Mesendoderm (in vitro differentiated cells): ENCODE measurements around the gene FCER2.
A peak's percentile ranks its signal among the peaks of the same experiment; 100 is the strongest.

Source experiments
- DNase-seq: peaks from one replicate; pipeline ENCODE4 v3.0.0; 2013
- H2AK5ac ChIP-seq: 2 replicates; pipeline ENCODE4 v1.6.1; 2013; ENCODE audit warnings: low read length, inconsistent platforms
- H2BK120ac ChIP-seq: 2 replicates; pipeline ENCODE4 v1.6.1; 2013; ENCODE audit warnings: low read depth, mild to moderate bottlenecking, low read length, moderate library complexity, mixed read lengths
- H2BK15ac ChIP-seq: replicated peaks from 2 replicates; pipeline ENCODE4 v1.6.1; 2013; ENCODE audit warnings: low read depth, mild to moderate bottlenecking, moderate library complexity
- H2BK5ac ChIP-seq: 2 replicates; pipeline ENCODE4 v1.6.1; 2013; ENCODE audit warnings: low read length, inconsistent platforms
- H3K18ac ChIP-seq: 2 replicates; pipeline ENCODE4 v1.6.1; 2013; ENCODE audit warnings: mild to moderate bottlenecking, low read length, mixed read lengths
- H3K23ac ChIP-seq: one replicate; pipeline ENCODE4 v1.6.1; 2013; ENCODE audit warnings: low read length
- H3K27ac ChIP-seq: 2 replicates; pipeline ENCODE4 v1.5.1; 2013; ENCODE audit warnings: low read depth, mild to moderate bottlenecking, inconsistent platforms, low read length, moderate library complexity
- H3K27me3 ChIP-seq: 2 replicates; pipeline ENCODE4 v1.6.1; 2013; ENCODE audit warnings: low read length, control low read depth, mild to moderate bottlenecking, inconsistent platforms; ENCODE audit not compliant: insufficient read depth, poor library complexity
- H3K36me3 ChIP-seq: 2 replicates; pipeline ENCODE4 v1.6.1; 2013; ENCODE audit warnings: low read length, inconsistent platforms; ENCODE audit not compliant: control insufficient read depth, insufficient read depth
- H3K4ac ChIP-seq: one replicate; pipeline ENCODE4 v1.6.1; 2013; ENCODE audit warnings: low read depth, mild to moderate bottlenecking, low read length, moderate library complexity
- H3K4me1 ChIP-seq: 2 replicates; pipeline ENCODE4 v1.6.1; 2013; ENCODE audit warnings: low read depth, low read length, inconsistent platforms; ENCODE audit not compliant: control insufficient read depth
- H3K4me2 ChIP-seq: 2 replicates; pipeline ENCODE4 v1.6.1; 2013; ENCODE audit warnings: low read length
- H3K4me3 ChIP-seq: 2 replicates; pipeline ENCODE4 v1.5.1; 2013; ENCODE audit warnings: mild to moderate bottlenecking, low read length
- H3K56ac ChIP-seq: one replicate; pipeline ENCODE4 v1.6.1; 2013; ENCODE audit warnings: low read length
- H3K79me1 ChIP-seq: 2 replicates; pipeline ENCODE4 v1.6.1; 2013; ENCODE audit warnings: low read length, inconsistent platforms
- H3K79me2 ChIP-seq: 2 replicates; pipeline ENCODE4 v1.6.1; 2013; ENCODE audit warnings: mild to moderate bottlenecking, low read length; ENCODE audit not compliant: control insufficient read depth, insufficient read depth
- H3K9ac ChIP-seq: 2 replicates; pipeline ENCODE4 v1.6.1; 2013; ENCODE audit warnings: low read length, inconsistent platforms
- H4K5ac ChIP-seq: one replicate; pipeline ENCODE4 v1.6.1; 2013; ENCODE audit warnings: low read length
- H4K8ac ChIP-seq: one replicate; pipeline ENCODE4 v1.6.1; 2013; ENCODE audit warnings: low read depth, mild to moderate bottlenecking, control low read depth, low read length, moderate library complexity
- WGBS: extraction: QIAGEN DNeasy Blood & Tissue Kit; methylation state at CpG from one replicate; pipeline ENCODE4 v1.1.7; 2013; ENCODE audit warnings: low lambda C conversion rate, missing lambda C conversion rate; ENCODE audit not compliant: insufficient coverage; ENCODE audit errors: extremely low coverage; 5-methylcytosine and 5-hydroxymethylcytosine counted together

Gene FCER2

GRCh38 chr19:7668842-7669241 is 33.1 kb downstream of the FCER2 start, which contains the start of gene RETN:
Gene RETN (plus strand): TSS chr19:7669049. CDS start chr19:7669327, 278 bp downstream.
- H4K8ac ChIP-seq = no peak within 1 kb of the TSS
- WGBS = no CpG with 5 or more reads among the region's 9 CpGs
- H2AK5ac ChIP-seq = no peak within 1 kb of the TSS
- H3K79me1 ChIP-seq = no peaks in the 10 kb centered on the region
- H3K9ac ChIP-seq = no peak within 1 kb of the TSS
- no peak within 1 kb of the TSS for H3K23ac ChIP-seq
- no peak within 1 kb of the TSS for H2BK15ac ChIP-seq
- H3K4me3 ChIP-seq = no peak within 1 kb of the TSS
- no peak within 1 kb of the TSS for H3K4ac ChIP-seq
- no peak within 1 kb of the TSS for H3K27ac ChIP-seq
- H2BK5ac ChIP-seq = no peak within 1 kb of the TSS
- H3K79me2 ChIP-seq = no peaks in the 10 kb centered on the region
- DNase-seq = no peak
- no peak within 1 kb of the TSS for H2BK120ac ChIP-seq
- H3K4me1 ChIP-seq = no peaks in the 10 kb centered on the region
- H4K5ac ChIP-seq = no peak within 1 kb of the TSS
- H3K56ac ChIP-seq = no peak within 1 kb of the TSS
- H3K36me3 ChIP-seq = no peaks in the 10 kb centered on the region
- H3K4me2 ChIP-seq = no peak within 1 kb of the TSS
- H3K18ac ChIP-seq = no peak within 1 kb of the TSS
- H3K27me3 ChIP-seq = no peaks in the 10 kb centered on the region

- Histone ChIP-seq H3K56ac (no peak overlapping the region), H2AK5ac (no peak overlapping the region), H3K4me1 (no peaks in the 10 kb centered on the region), H4K8ac (no peak overlapping the region), H3K79me2 (no peaks in the 10 kb centered on the region), H3K4me2 (no peak overlapping the region), H3K9ac (no peak overlapping the region), H2BK15ac (no peak overlapping the region), H3K18ac (no peak overlapping the region), H3K27ac (no peak overlapping the region), H3K23ac (no peak overlapping the region), H3K4me3 (no peak overlapping the region), H3K27me3 (no peaks in the 10 kb centered on the region), H2BK5ac (no peak overlapping the region), H3K4ac (no peak overlapping the region), H3K79me1 (no peaks in the 10 kb centered on the region), H3K36me3 (no peaks in the 10 kb centered on the region), H2BK120ac (no peak overlapping the region), H4K5ac (no peak overlapping the region)
- no CpG with 5 or more reads among the region's 4 CpGs for WGBS
- no peak for DNase-seq
Measured at GRCh38 chr19:7665076-7665475, 36.9 kb downstream of the FCER2 start.

- no peak overlapping the region for H2AK5ac ChIP-seq
- H3K18ac ChIP-seq = no peak overlapping the region
- H2BK120ac ChIP-seq = no peak overlapping the region
- H3K4me1 ChIP-seq = no peaks in the 10 kb centered on the region
- no peak overlapping the region for H2BK15ac ChIP-seq
- no peak overlapping the region for H3K4me2 ChIP-seq
- no peak overlapping the region for H3K9ac ChIP-seq
- H3K27ac ChIP-seq = no peak overlapping the region
- no peak overlapping the region for H3K23ac ChIP-seq
- no peak overlapping the region for H3K4me3 ChIP-seq
- no peak for DNase-seq
- no peaks in the 10 kb centered on the region for H3K36me3 ChIP-seq
- no peaks in the 10 kb centered on the region for H3K79me2 ChIP-seq
- no peak overlapping the region for H4K5ac ChIP-seq
- H3K4ac ChIP-seq = no peak overlapping the region
- no peak overlapping the region for H3K56ac ChIP-seq
- no CpG with 5 or more reads among the region's 7 CpGs for WGBS
- H3K79me1 ChIP-seq = no peaks in the 10 kb centered on the region
- H3K27me3 ChIP-seq = no peaks in the 10 kb centered on the region
- H4K8ac ChIP-seq = no peak overlapping the region
- no peak overlapping the region for H2BK5ac ChIP-seq
Measured at GRCh38 chr19:7663706-7664105, 38.2 kb downstream of the FCER2 start.

GRCh38 chr19:7662657-7663056 is 39.3 kb downstream of the FCER2 start:
- H3K27me3 ChIP-seq = no peaks in the 10 kb centered on the region
- no peak overlapping the region for H4K8ac ChIP-seq
- H3K79me2 ChIP-seq = no peaks in the 10 kb centered on the region
- no peak overlapping the region for H3K23ac ChIP-seq
- H3K18ac ChIP-seq = no peak overlapping the region
- H3K4ac ChIP-seq = no peak overlapping the region
- no peak for DNase-seq
- H2BK120ac ChIP-seq = no peak overlapping the region
- no peak overlapping the region for H3K4me2 ChIP-seq
- H3K36me3 ChIP-seq = no peaks in the 10 kb centered on the region
- WGBS = no CpG with 5 or more reads among the region's 14 CpGs
- no peak overlapping the region for H3K4me3 ChIP-seq
- no peak overlapping the region for H2BK5ac ChIP-seq
- no peak overlapping the region for H2BK15ac ChIP-seq
- H2AK5ac ChIP-seq = no peak overlapping the region
- H3K27ac ChIP-seq = no peak overlapping the region
- H3K9ac ChIP-seq = no peak overlapping the region
- H3K4me1 ChIP-seq = no peaks in the 10 kb centered on the region
- no peak overlapping the region for H4K5ac ChIP-seq
- H3K79me1 ChIP-seq = no peaks in the 10 kb centered on the region
- no peak overlapping the region for H3K56ac ChIP-seq

- H3K27ac ChIP-seq = no peak overlapping the region
- H3K36me3 ChIP-seq = no peaks in the 10 kb centered on the region
- H3K9ac ChIP-seq = no peak overlapping the region
- no peak overlapping the region for H3K56ac ChIP-seq
- H3K4ac ChIP-seq = no peak overlapping the region
- no peak overlapping the region for H3K18ac ChIP-seq
- no peak overlapping the region for H4K8ac ChIP-seq
- H3K23ac ChIP-seq = no peak overlapping the region
- H3K4me1 ChIP-seq = no peaks in the 10 kb centered on the region
- no peak overlapping the region for H2BK120ac ChIP-seq
- no peak for DNase-seq
- no peak overlapping the region for H4K5ac ChIP-seq
- no peaks in the 10 kb centered on the region for H3K79me2 ChIP-seq
- H3K79me1 ChIP-seq = no peaks in the 10 kb centered on the region
- H2AK5ac ChIP-seq = no peak overlapping the region
- no CpG with 5 or more reads among the region's 8 CpGs for WGBS
- no peaks in the 10 kb centered on the region for H3K27me3 ChIP-seq
- no peak overlapping the region for H3K4me3 ChIP-seq
- H2BK5ac ChIP-seq = no peak overlapping the region
- no peak overlapping the region for H2BK15ac ChIP-seq
- no peak overlapping the region for H3K4me2 ChIP-seq
Measured at GRCh38 chr19:7661744-7662538, 40.0 kb downstream of the FCER2 start.

GRCh38 chr19:7658219-7658686 is 43.7 kb downstream of the FCER2 start:
- Histone ChIP-seq H3K79me2 (no peaks in the 10 kb centered on the region), H3K27ac (no peak overlapping the region), H3K4ac (no peak overlapping the region), H3K4me3 (no peak overlapping the region), H3K27me3 (no peaks in the 10 kb centered on the region), H3K36me3 (no peaks in the 10 kb centered on the region), H3K18ac (no peak overlapping the region), H2BK15ac (no peak overlapping the region), H3K9ac (no peak overlapping the region), H3K79me1 (no peaks in the 10 kb centered on the region), H4K8ac (no peak overlapping the region), H3K56ac (no peak overlapping the region), H2AK5ac (no peak overlapping the region), H3K4me1 (no peaks in the 10 kb centered on the region), H2BK120ac (no peak overlapping the region), H3K4me2 (no peak overlapping the region), H3K23ac (no peak overlapping the region), H4K5ac (no peak overlapping the region), H2BK5ac (no peak overlapping the region)
- WGBS = no CpG with 5 or more reads among the region's 9 CpGs
- peak; percentile 28 for DNase-seq
